Hepatocyte (in vitro differentiated cells): Measurements from ENCODE around the gene RFTN1. TPM values are rescaled to one million over a fixed set of nuclear protein-coding genes. Genes with fewer than 3 reads are reported as not detected.

Experiments
- DNase-seq: peaks from one replicate; pipeline ENCODE4 v3.0.0-alpha.2; 2016; ENCODE audit warnings: low spot score
- H2AFZ ChIP-seq: fragments of 200-600 bp; sonication (generic); 2 replicates; pipeline ENCODE4 v1.6.0; 2016; ENCODE audit warnings: antibody characterized with exemption, mild to moderate bottlenecking
- H3K27ac ChIP-seq: fragments of 200-600 bp; sonication (generic); 2 replicates; pipeline ENCODE4 v1.5.1; 2016; ENCODE audit warnings: mild to moderate bottlenecking
- H3K27me3 ChIP-seq: fragments of 200-600 bp; sonication (generic); 2 replicates; pipeline ENCODE4 v1.6.1; 2016
- H3K36me3 ChIP-seq: fragments of 200-600 bp; sonication (generic); replicated peaks from 2 replicates; pipeline ENCODE4 v1.5.1; 2016; ENCODE audit warnings: low read depth; ENCODE audit not compliant: insufficient read depth
- H3K4me1 ChIP-seq: fragments of 200-600 bp; sonication (generic); 2 replicates; pipeline ENCODE4 v1.5.1; 2016; ENCODE audit warnings: mild to moderate bottlenecking, moderate library complexity; ENCODE audit not compliant: insufficient read depth
- H3K4me2 ChIP-seq: fragments of 200-600 bp; sonication (generic); 2 replicates; pipeline ENCODE4 v1.6.0; 2016
- H3K4me3 ChIP-seq: fragments of 200-600 bp; sonication (generic); 2 replicates; pipeline ENCODE4 v1.5.1; 2016; ENCODE audit warnings: mild to moderate bottlenecking
- H3K79me2 ChIP-seq: fragments of 200-600 bp; sonication (generic); 2 replicates; pipeline ENCODE4 v1.6.0; 2017; ENCODE audit warnings: mild to moderate bottlenecking
- H3K9me2 ChIP-seq: fragments of 200-600 bp; sonication (generic); replicated peaks from 2 replicates; pipeline ENCODE4 v1.6.0; 2017; ENCODE audit warnings: mild to moderate bottlenecking; ENCODE audit not compliant: insufficient read depth
- H3K9me3 ChIP-seq: fragments of 200-600 bp; sonication (generic); 2 replicates; pipeline ENCODE4 v1.5.1; 2016; ENCODE audit warnings: low read depth, mild to moderate bottlenecking
- H4K20me1 ChIP-seq: fragments of 200-600 bp; sonication (generic); 2 replicates; pipeline ENCODE4 v1.6.0; 2016; ENCODE audit warnings: mild to moderate bottlenecking; ENCODE audit not compliant: insufficient read depth, poor library complexity, severe bottlenecking
- CTCF ChIP-seq: fragments of 200-600 bp; sonication (generic); IDR thresholded peaks from 2 replicates; pipeline ENCODE4 v1.5.1; 2016; ENCODE audit warnings: antibody characterized with exemption, mild to moderate bottlenecking; ENCODE audit not compliant: poor library complexity
- EZH2 ChIP-seq: fragments of 200-600 bp; sonication (generic); IDR thresholded peaks from 2 replicates; pipeline ENCODE4 v1.6.1; 2016; ENCODE audit warnings: antibody characterized with exemption, mild to moderate bottlenecking, borderline replicate concordance
- EZH2phosphoT487 ChIP-seq: fragments of 200-600 bp; sonication (generic); IDR thresholded peaks from one replicate; pipeline ENCODE4 v1.6.1; 2018; ENCODE audit warnings: antibody characterized with exemption, mild to moderate bottlenecking, low read depth, moderate library complexity; ENCODE audit not compliant: unreplicated experiment, severe bottlenecking
- WGBS: methylation state at CpG from one replicate; pipeline ENCODE4 v1.1.6; 2016; ENCODE audit warnings: low lambda C conversion rate; ENCODE audit errors: missing lambda C conversion rate; 5-methylcytosine and 5-hydroxymethylcytosine counted together
- polyA plus RNA-seq: library from polyadenylated mRNA; unstranded; fragments of >200 nt; fragmentation: Nextera tagmentation; extraction: Ambion mirVana; gene quantifications from 2 replicates; pipeline ENCODE4 v1.2.1, GENCODE V29; 2016
- total RNA-seq: library from RNA; depleted of rRNA; stranded (reverse); fragments of >200 nt; gene quantifications from 2 replicates; pipeline ENCODE4 v1.2.3, GENCODE V29; 2014

Gene RFTN1
- total and polyA plus RNA-seq, 2 experiments from 2014 or later, result 10.0 to 14.9 TPM

- H3K4me1 ChIP-seq, result no peaks in the 10 kb centered on the region
- TF ChIP-seq EZH2 (no peak), EZH2phosphoT487 (no peak), CTCF (no peak)
These were observed 39.3 kb upstream of the RFTN1 start for GRCh38 chr3:16552757-16553156.

GRCh38 chr3:16551342-16551976, 38.0 kb upstream of the RFTN1 start:
- TF ChIP-seq EZH2 (no peak), EZH2phosphoT487 (no peak), CTCF (no peak)
- WGBS, result 89% methylated on average over 4 of the region's 4 CpGs
- H3K79me2 ChIP-seq, result no peaks in the 10 kb centered on the region

More at GRCh38 chr3:16552757-16553156, 39.3 kb upstream of the RFTN1 start:
- H3K27ac ChIP-seq, result no peak overlapping the region
- no peaks in the 10 kb centered on the region for H3K79me2 ChIP-seq
- no peaks in the 10 kb centered on the region for H3K36me3 ChIP-seq
- H3K4me3 ChIP-seq, result no peak overlapping the region
- no peaks in the 10 kb centered on the region for H4K20me1 ChIP-seq
- H3K9me2 ChIP-seq, result no peaks in the 10 kb centered on the region
- DNase-seq, result no peak
- no peaks in the 10 kb centered on the region for H3K27me3 ChIP-seq
- H3K9me3 ChIP-seq, result no peaks in the 10 kb centered on the region
- H2AFZ ChIP-seq, result no peak overlapping the region
- no peak overlapping the region for H3K4me2 ChIP-seq
- 79% methylated on average over 2 of the region's 3 CpGs for WGBS

GRCh38 chr3:16550676-16551341, 37.3 kb upstream of the RFTN1 start:
- Histone ChIP-seq H4K20me1 (no peaks in the 10 kb centered on the region), H3K4me2 (peak overlapping the region; percentile 57), H3K79me2 (no peaks in the 10 kb centered on the region), H3K36me3 (no peaks in the 10 kb centered on the region), H3K4me3 (no peak overlapping the region), H3K9me2 (no peaks in the 10 kb centered on the region), H3K27ac (no peak overlapping the region), H3K9me3 (no peaks in the 10 kb centered on the region), H2AFZ (peak overlapping the region; percentile 12), H3K27me3 (no peaks in the 10 kb centered on the region), H3K4me1 (no peaks in the 10 kb centered on the region)
- DNase-seq, result peak; percentile 88
- WGBS, result 17% methylated on average over 7 of the region's 7 CpGs
- TF ChIP-seq EZH2phosphoT487, result no peak
- TF ChIP-seq CTCF, result peak; percentile 86

More at GRCh38 chr3:16551342-16551976, 38.0 kb upstream of the RFTN1 start:
- H3K4me3 ChIP-seq, result no peak overlapping the region
- no peaks in the 10 kb centered on the region for H3K36me3 ChIP-seq
- no peak for DNase-seq
- no peak overlapping the region for H3K27ac ChIP-seq
- peak overlapping the region; percentile 12 for H2AFZ ChIP-seq
- H3K9me3 ChIP-seq, result no peaks in the 10 kb centered on the region
- no peaks in the 10 kb centered on the region for H3K9me2 ChIP-seq
- no peaks in the 10 kb centered on the region for H3K4me1 ChIP-seq
- no peak overlapping the region for H3K4me2 ChIP-seq
- H3K27me3 ChIP-seq, result no peaks in the 10 kb centered on the region
- H4K20me1 ChIP-seq, result no peaks in the 10 kb centered on the region
